ENCODE measurements around the gene FHOD1. TPM values are rescaled to one million over a fixed set of nuclear protein-coding genes. Genes with fewer than 3 reads are reported as not detected.

Gene FHOD1
- total RNA-seq, 2 experiments from 2014 or later: 92.2 to 92.8 TPM

- DNase-seq: no peak
- POLR2A ChIA-PET: interaction anchor here (10.3 kb wide), 1 partner anchor 16 kb away, joined by 130 read pairs; the partner anchor contains the start of genes FHOD1 and SLC9A5
- no peak overlapping the region for H3K27ac Mint-ChIP-seq
- no peak overlapping the region for H3K4me3 Mint-ChIP-seq
- no peaks in the 10 kb centered on the region for H3K27me3 Mint-ChIP-seq
- ATAC-seq (ENCODE audit: low read depth): no peak
- H3K9me3 Mint-ChIP-seq: no peaks in the 10 kb centered on the region
- peaks cover 11% of the 10 kb centered on the region for H3K36me3 Mint-ChIP-seq
- H3K4me1 Mint-ChIP-seq: peaks cover 20% of the 10 kb centered on the region
Observed at GRCh38 chr16:67229906-67230808, 17.1 kb downstream of the FHOD1 start.

GRCh38 chr16:67228905-67229304 lies 18.4 kb downstream of the FHOD1 start:
- Mint-ChIP-seq H3K27me3 (no peaks in the 10 kb centered on the region), H3K9me3 (no peaks in the 10 kb centered on the region), H3K27ac (peak overlapping the region; percentile 14), H3K36me3 (peaks cover 11% of the 10 kb centered on the region), H3K4me3 (peak overlapping the region; percentile 28), H3K4me1 (peaks cover 26% of the 10 kb centered on the region)
- ATAC-seq (ENCODE audit: low read depth): no peak
- DNase-seq: no peak
- POLR2A ChIA-PET: interaction anchor here (10.3 kb wide), 1 partner anchor 17 kb away, joined by 130 read pairs; the partner anchor contains the start of genes FHOD1 and SLC9A5

- H3K36me3 Mint-ChIP-seq: peaks cover 9% of the 10 kb centered on the region
- H3K9me3 Mint-ChIP-seq: no peaks in the 10 kb centered on the region
- H3K27ac Mint-ChIP-seq: peak overlapping the region; percentile 92
- no peak for ATAC-seq (ENCODE audit: low read depth)
- DNase-seq: no peak
- H3K4me1 Mint-ChIP-seq: peaks cover 29% of the 10 kb centered on the region
- peak overlapping the region; percentile 92 for H3K4me3 Mint-ChIP-seq
- H3K27me3 Mint-ChIP-seq: no peaks in the 10 kb centered on the region
- POLR2A ChIA-PET: interaction anchor here (2.1 to 10.3 kb wide), 2 partner anchors 17 to 30 kb away, joined by 8 to 130 read pairs; partner anchors contain the start of genes FHOD1 and SLC9A5
Observed at GRCh38 chr16:67228034-67228785, 19.1 kb downstream of the FHOD1 start.

GRCh38 chr16:67227567-67227921 lies 19.7 kb downstream of the FHOD1 start:
- Mint-ChIP-seq H3K27ac (peak overlapping the region; percentile 92), H3K27me3 (no peaks in the 10 kb centered on the region), H3K9me3 (no peaks in the 10 kb centered on the region), H3K36me3 (peaks cover 9% of the 10 kb centered on the region), H3K4me1 (peaks cover 31% of the 10 kb centered on the region), H3K4me3 (peak overlapping the region; percentile 92)
- ATAC-seq (ENCODE audit: low read depth) (no peak), DNase-seq (no peak)
- POLR2A ChIA-PET: interaction anchor here (1.2 to 10.3 kb wide), 9 partner anchors 8 to 254 kb away, joined by 3 to 130 read pairs (median 8); partner anchors contain the start of genes ATP6V0D1, E2F4, FHOD1 and SLC9A5

GRCh38 chr16:67226804-67227566 lies 20.3 kb downstream of the FHOD1 start, which contains the start of gene TMEM208:
Gene TMEM208, plus strand, starts transcription at chr16:67227130. Its CDS starts 89 bp downstream, at chr16:67227219.
- peak; percentile 98 for DNase-seq
- Mint-ChIP-seq H3K27ac (peak within 1 kb of the TSS; percentile 92), H3K36me3 (peaks cover 8% of the 10 kb centered on the region), H3K4me3 (peak within 1 kb of the TSS; percentile 92), H3K27me3 (no peaks in the 10 kb centered on the region), H3K4me1 (peaks cover 31% of the 10 kb centered on the region), H3K9me3 (no peaks in the 10 kb centered on the region)
- POLR2A ChIA-PET: interaction anchor here (0.5 to 10.3 kb wide), 13 partner anchors 8 to 254 kb away, joined by 3 to 130 read pairs (median 4); partner anchors contain the start of genes ATP6V0D1, B3GNT9, E2F4 and FHOD1
- peak; percentile 96 for ATAC-seq (ENCODE audit: low read depth)

- ATAC-seq (ENCODE audit: low read depth) (no peak), DNase-seq (no peak)
- peak overlapping the region; percentile 92 for H3K27ac Mint-ChIP-seq
- H3K27me3 Mint-ChIP-seq: no peaks in the 10 kb centered on the region
- H3K36me3 Mint-ChIP-seq: peaks cover 5% of the 10 kb centered on the region
- H3K4me1 Mint-ChIP-seq: peaks cover 31% of the 10 kb centered on the region
- POLR2A ChIA-PET: interaction anchor here (0.6 to 10.3 kb wide), 12 partner anchors 9 to 255 kb away, joined by 3 to 130 read pairs (median 4); partner anchors contain the start of genes ATP6V0D1, B3GNT9, E2F4 and FHOD1
- peak overlapping the region; percentile 92 for H3K4me3 Mint-ChIP-seq
- no peaks in the 10 kb centered on the region for H3K9me3 Mint-ChIP-seq
Observed at GRCh38 chr16:67226295-67226803, 20.9 kb downstream of the FHOD1 start.

GRCh38 chr16:67223992-67224391 lies 23.3 kb downstream of the FHOD1 start:
- Mint-ChIP-seq H3K4me3 (no peak overlapping the region), H3K4me1 (peaks cover 31% of the 10 kb centered on the region), H3K9me3 (no peaks in the 10 kb centered on the region), H3K36me3 (peaks cover 2% of the 10 kb centered on the region), H3K27me3 (no peaks in the 10 kb centered on the region), H3K27ac (no peak overlapping the region)
- DNase-seq: no peak
- no peak for ATAC-seq (ENCODE audit: low read depth)
- POLR2A ChIA-PET: interaction anchor here (10.3 kb wide), 1 partner anchor 22 kb away, joined by 130 read pairs; the partner anchor contains the start of genes FHOD1 and SLC9A5

GRCh38 chr16:67216612-67217490 lies 30.4 kb downstream of the FHOD1 start:
- H3K4me3 Mint-ChIP-seq: no peak overlapping the region
- DNase-seq: no peak
- peaks cover 12% of the 10 kb centered on the region for H3K4me1 Mint-ChIP-seq
- H3K27ac Mint-ChIP-seq: peak overlapping the region; percentile 41
- POLR2A ChIA-PET: interaction anchor here (1.1 to 2.4 kb wide), 2 partner anchors 10 to 31 kb away, joined by 3 to 9 read pairs; partner anchors contain the start of genes FHOD1 and TMEM208
- ATAC-seq (ENCODE audit: low read depth): no peak
- no peaks in the 10 kb centered on the region for H3K9me3 Mint-ChIP-seq
- H3K27me3 Mint-ChIP-seq: no peaks in the 10 kb centered on the region
- H3K36me3 Mint-ChIP-seq: no peaks in the 10 kb centered on the region

- Mint-ChIP-seq H3K4me3 (no peak overlapping the region), H3K36me3 (no peaks in the 10 kb centered on the region), H3K9me3 (no peaks in the 10 kb centered on the region), H3K27me3 (no peaks in the 10 kb centered on the region), H3K27ac (peak overlapping the region; percentile 31), H3K4me1 (peaks cover 12% of the 10 kb centered on the region)
- POLR2A ChIA-PET: no interaction called here
- no peak for ATAC-seq (ENCODE audit: low read depth)
- DNase-seq: no peak
Observed at GRCh38 chr16:67215706-67216105, 31.6 kb downstream of the FHOD1 start.

GRCh38 chr16:67213197-67214019 lies 33.9 kb downstream of the FHOD1 start:
- Mint-ChIP-seq H3K27ac (no peak overlapping the region), H3K27me3 (no peaks in the 10 kb centered on the region), H3K4me1 (peaks cover 13% of the 10 kb centered on the region), H3K36me3 (no peaks in the 10 kb centered on the region), H3K4me3 (no peak overlapping the region), H3K9me3 (no peaks in the 10 kb centered on the region)
- DNase-seq (no peak), ATAC-seq (ENCODE audit: low read depth) (no peak)
- POLR2A ChIA-PET: interaction anchor here (1.2 kb wide), 1 partner anchor 29 kb away, joined by 5 read pairs; no protein-coding TSS in a partner anchor

- Mint-ChIP-seq H3K36me3 (no peaks in the 10 kb centered on the region), H3K27ac (no peak overlapping the region), H3K4me1 (peaks cover 12% of the 10 kb centered on the region), H3K4me3 (no peak overlapping the region), H3K27me3 (no peaks in the 10 kb centered on the region), H3K9me3 (no peaks in the 10 kb centered on the region)
- POLR2A ChIA-PET: interaction anchor here (1.2 kb wide), 1 partner anchor 28 kb away, joined by 5 read pairs; no protein-coding TSS in a partner anchor
- no peak for DNase-seq
- ATAC-seq (ENCODE audit: low read depth): no peak
Observed at GRCh38 chr16:67212766-67213165, 34.5 kb downstream of the FHOD1 start.
